ENCODE data around the gene SNRPA1.
A peak's percentile ranks its signal among the peaks of the same experiment; 100 is the strongest.
"Not testable (repeated sequence)": the region's sequence is repeated elsewhere in the genome, so short reads cannot be mapped to it uniquely, and the experiment has no call there.

SNRPA1 gene

GRCh38 chr15:101295607-101296161 lies 636 bp upstream of the SNRPA1 start:
- TF ChIP-seq CTCF (IDR thresholded peaks at IDR 0.05): no peak
- Histone ChIP-seq H3K27me3 (no peaks in the 10 kb centered on the region), H3K9me3 (no peaks in the 10 kb centered on the region), H3K4me1 (ENCODE audit: control insufficient read depth in 1 of 2, insufficient read depth in 1 of 2, low read depth in 1 of 2, low read length in 1 of 2) (peaks cover 23 to 27% of the 10 kb centered on the region in 2 experiments), H3K27ac (peak overlapping the region; percentile 80), H3K4me3 (ENCODE audit: low read depth in 1 of 2, low read length in 1 of 2) (peak overlapping the region; percentile 91 to 98), H3K36me3 (no peaks in the 10 kb centered on the region)

GRCh38 chr15:101293122-101293521 lies 1.9 kb downstream of the SNRPA1 start:
- peaks cover 23 to 27% of the 10 kb centered on the region in 2 experiments for H3K4me1 ChIP-seq (ENCODE audit: control insufficient read depth in 1 of 2, insufficient read depth in 1 of 2, low read depth in 1 of 2, low read length in 1 of 2)
- TF ChIP-seq CTCF (IDR thresholded peaks at IDR 0.05): no peak
- no peaks in the 10 kb centered on the region for H3K27me3 ChIP-seq
- no peak overlapping the region for H3K27ac ChIP-seq
- no peaks in the 10 kb centered on the region for H3K36me3 ChIP-seq
- H3K4me3 ChIP-seq (ENCODE audit: low read depth in 1 of 2, low read length in 1 of 2): peak overlapping the region in 1 of 2 experiments; percentile 91
- no peaks in the 10 kb centered on the region for H3K9me3 ChIP-seq

GRCh38 chr15:101288905-101289513 lies 6.0 kb downstream of the SNRPA1 start:
- TF ChIP-seq CTCF (IDR thresholded peaks at IDR 0.05): peak; percentile 66
- Histone ChIP-seq H3K27ac (no peak overlapping the region), H3K36me3 (peaks cover 26% of the 10 kb centered on the region), H3K4me3 (ENCODE audit: low read depth in 1 of 2, low read length in 1 of 2) (no peak overlapping the region), H3K9me3 (no peaks in the 10 kb centered on the region), H3K27me3 (no peaks in the 10 kb centered on the region), H3K4me1 (ENCODE audit: control insufficient read depth in 1 of 2, insufficient read depth in 1 of 2, low read depth in 1 of 2, low read length in 1 of 2) (peaks cover 10% of the 10 kb centered on the region in 2 experiments)

- H3K36me3 ChIP-seq: peaks cover 40% of the 10 kb centered on the region
- H3K9me3 ChIP-seq; H3K4me3 ChIP-seq (ENCODE audit: low read depth in 1 of 2, low read length in 1 of 2); H3K27ac ChIP-seq; H3K27me3 ChIP-seq; H3K4me1 ChIP-seq (ENCODE audit: control insufficient read depth in 1 of 2, insufficient read depth in 1 of 2, low read depth in 1 of 2, low read length in 1 of 2): not testable (repeated sequence)
Measured at GRCh38 chr15:101287342-101287741, 7.7 kb downstream of the SNRPA1 start.

GRCh38 chr15:101286471-101287114 lies 8.5 kb downstream of the SNRPA1 start:
- Histone ChIP-seq H3K9me3 (no peaks in the 10 kb centered on the region), H3K4me1 (ENCODE audit: control insufficient read depth in 1 of 2, insufficient read depth in 1 of 2, low read depth in 1 of 2, low read length in 1 of 2) (no peaks in the 10 kb centered on the region), H3K27ac (peak overlapping the region; percentile 3), H3K36me3 (peaks cover 48% of the 10 kb centered on the region), H3K4me3 (ENCODE audit: low read depth in 1 of 2, low read length in 1 of 2) (no peak overlapping the region), H3K27me3 (no peaks in the 10 kb centered on the region)
- no peak for TF ChIP-seq CTCF (IDR thresholded peaks at IDR 0.05)

GRCh38 chr15:101283931-101284330 lies 11.1 kb downstream of the SNRPA1 start:
- Histone ChIP-seq H3K27me3 (no peaks in the 10 kb centered on the region), H3K36me3 (peaks cover 64% of the 10 kb centered on the region), H3K27ac (no peak overlapping the region), H3K4me1 (ENCODE audit: control insufficient read depth in 1 of 2, insufficient read depth in 1 of 2, low read depth in 1 of 2, low read length in 1 of 2) (no peaks in the 10 kb centered on the region), H3K4me3 (ENCODE audit: low read depth in 1 of 2, low read length in 1 of 2) (no peak overlapping the region), H3K9me3 (no peaks in the 10 kb centered on the region)
- no peak for TF ChIP-seq CTCF (IDR thresholded peaks at IDR 0.05)

All from neutrophil (primary cell).